Spleen (tissue), 7 donors: Measurements from ENCODE around the gene ANKRD6.

Experiments used
- POLR2A ChIP-seq, 3 donors: fragments of 450-650 bp; IDR thresholded peaks; one replicate each; pipeline ENCODE4 v1.5.1; 2017; ENCODE audit warnings: antibody characterized with exemption in 3 of 3, mild to moderate bottlenecking in 1 of 3
- TF ChIP-seq, protein P1 (sequence below), 11 experiments: fragments of 200-600 bp in 7 of 11; fragments of 450-650 bp in 4 of 11; sonication (generic) in 4 of 11; IDR thresholded peaks in 8 of 11; conservative IDR thresholded peaks in 3 of 11; 1 replicate in 7 of 11; 2 replicates in 4 of 11; pipeline versions ENCODE4 v1.4.0 to v1.8.0; 2016 to 2021; ENCODE audit warnings: antibody characterized with exemption in 11 of 11, inconsistent platforms in 4 of 11, mild to moderate bottlenecking in 1 of 11
- donor health status: DM: no; HTN: no; CAD: no; lungs with moderate emphysema.
- donor health status: DM: no; HTN: no; CAD: no.
- donor health status: DM: no; HTN: no; CAD: no.

GRCh38 chr6:89678531-89678930 lies 245.6 kb downstream of the ANKRD6 start:
- TF ChIP-seq POLR2A (IDR thresholded peaks at IDR 0.05): no peak
- TF ChIP-seq, protein P1, sequence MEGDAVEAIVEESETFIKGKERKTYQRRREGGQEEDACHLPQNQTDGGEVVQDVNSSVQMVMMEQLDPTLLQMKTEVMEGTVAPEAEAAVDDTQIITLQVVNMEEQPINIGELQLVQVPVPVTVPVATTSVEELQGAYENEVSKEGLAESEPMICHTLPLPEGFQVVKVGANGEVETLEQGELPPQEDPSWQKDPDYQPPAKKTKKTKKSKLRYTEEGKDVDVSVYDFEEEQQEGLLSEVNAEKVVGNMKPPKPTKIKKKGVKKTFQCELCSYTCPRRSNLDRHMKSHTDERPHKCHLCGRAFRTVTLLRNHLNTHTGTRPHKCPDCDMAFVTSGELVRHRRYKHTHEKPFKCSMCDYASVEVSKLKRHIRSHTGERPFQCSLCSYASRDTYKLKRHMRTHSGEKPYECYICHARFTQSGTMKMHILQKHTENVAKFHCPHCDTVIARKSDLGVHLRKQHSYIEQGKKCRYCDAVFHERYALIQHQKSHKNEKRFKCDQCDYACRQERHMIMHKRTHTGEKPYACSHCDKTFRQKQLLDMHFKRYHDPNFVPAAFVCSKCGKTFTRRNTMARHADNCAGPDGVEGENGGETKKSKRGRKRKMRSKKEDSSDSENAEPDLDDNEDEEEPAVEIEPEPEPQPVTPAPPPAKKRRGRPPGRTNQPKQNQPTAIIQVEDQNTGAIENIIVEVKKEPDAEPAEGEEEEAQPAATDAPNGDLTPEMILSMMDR (IDR thresholded peaks at IDR 0.05 in 8 of 11, conservative IDR thresholded peaks at IDR 0.05 in 3 of 11): no peak
